Mesenchymal stem cell (in vitro differentiated cells and primary cell): ENCODE results near the gene CSNK1G3.

Experiments
- DNase-seq: peaks from one replicate; pipeline ENCODE4 v3.0.0-alpha.2; 2013
- H2AFZ ChIP-seq: one replicate; pipeline ENCODE4 v1.6.1; 2013; ENCODE audit warnings: low read depth, mild to moderate bottlenecking, control low read depth, inconsistent platforms, low read length, moderate library complexity
- H2AK5ac ChIP-seq: 2 replicates; pipeline ENCODE4 v1.6.1; 2013; ENCODE audit warnings: low read length, moderate library complexity, mild to moderate bottlenecking, inconsistent platforms; ENCODE audit not compliant: severe bottlenecking
- H2BK120ac ChIP-seq: one replicate; pipeline ENCODE4 v1.6.1; 2013; ENCODE audit warnings: low read depth, mild to moderate bottlenecking, inconsistent platforms, low read length, moderate library complexity
- H2BK12ac ChIP-seq, 2 experiments: one replicate each; pipeline ENCODE4 v1.6.1; 2013; ENCODE audit warnings: inconsistent platforms in 2 of 2, low read length in 2 of 2, mild to moderate bottlenecking in 2 of 2, moderate library complexity in 2 of 2, control low read depth in 1 of 2
- H2BK15ac ChIP-seq: one replicate; pipeline ENCODE4 v1.6.1; 2013; ENCODE audit warnings: mild to moderate bottlenecking, low read depth, inconsistent platforms; ENCODE audit not compliant: poor library complexity, severe bottlenecking
- H2BK5ac ChIP-seq: 2 replicates; pipeline ENCODE4 v1.6.1; 2013; ENCODE audit warnings: low read depth, mild to moderate bottlenecking, low read length, control low read depth, inconsistent platforms; ENCODE audit not compliant: poor library complexity, severe bottlenecking
- H3K14ac ChIP-seq, 2 experiments: one replicate each; pipeline ENCODE4 v1.6.1; 2013; ENCODE audit warnings: inconsistent platforms in 2 of 2, low read length in 2 of 2, control low read depth in 1 of 2, mild to moderate bottlenecking in 1 of 2, moderate library complexity in 1 of 2
- H3K18ac ChIP-seq, 2 experiments: one replicate each; pipeline ENCODE4 v1.6.1; 2013; ENCODE audit warnings: inconsistent platforms in 2 of 2, low read length in 2 of 2, control low read depth in 1 of 2, low read depth in 1 of 2, mild to moderate bottlenecking in 1 of 2
- H3K23ac ChIP-seq, 2 experiments: one replicate each; pipeline ENCODE4 v1.6.1; 2013; ENCODE audit warnings: inconsistent platforms in 2 of 2, low read length in 2 of 2, mild to moderate bottlenecking in 2 of 2, moderate library complexity in 2 of 2, control low read depth in 1 of 2
- H3K27ac ChIP-seq: 2 replicates; pipeline ENCODE4 v1.5.1; 2013; ENCODE audit warnings: mild to moderate bottlenecking, moderate library complexity, low read length, control low read depth, inconsistent platforms; ENCODE audit not compliant: poor library complexity, severe bottlenecking
- H3K27me3 ChIP-seq, 2 experiments: 2 replicates each; pipeline versions ENCODE4 v1.6.1 to v1.7.0; 2013; ENCODE audit warnings: low read length in 2 of 2, mild to moderate bottlenecking in 2 of 2, moderate library complexity in 2 of 2, control low read depth in 1 of 2, inconsistent platforms in 1 of 2; ENCODE audit not compliant: control insufficient read depth in 1 of 2, insufficient read depth in 1 of 2
- H3K36me3 ChIP-seq, 2 experiments: 2 replicates each; pipeline versions ENCODE4 v1.6.1 to v1.7.0; 2013; ENCODE audit warnings: low read length in 2 of 2, control low read depth in 1 of 2, inconsistent platforms in 1 of 2, low read depth in 1 of 2, mild to moderate bottlenecking in 1 of 2; ENCODE audit not compliant: insufficient read depth in 2 of 2, control insufficient read depth in 1 of 2
- H3K4ac ChIP-seq, 2 experiments: one replicate each; pipeline ENCODE4 v1.6.1; 2013; ENCODE audit warnings: inconsistent platforms in 2 of 2, low read length in 2 of 2, mild to moderate bottlenecking in 2 of 2, moderate library complexity in 2 of 2, control low read depth in 1 of 2, low read depth in 1 of 2
- H3K4me1 ChIP-seq: 2 replicates; pipeline ENCODE4 v1.6.1; 2013; ENCODE audit warnings: low read depth, low read length, control low read depth; ENCODE audit not compliant: control insufficient read depth, insufficient read depth
- H3K4me2 ChIP-seq: 2 replicates; pipeline ENCODE4 v1.6.1; 2013; ENCODE audit warnings: low read length, mild to moderate bottlenecking, inconsistent platforms; ENCODE audit not compliant: poor library complexity, severe bottlenecking
- H3K4me3 ChIP-seq, 2 experiments: 2 replicates each; pipeline versions ENCODE4 v1.5.1 to v1.7.0; 2013; ENCODE audit warnings: low read length in 2 of 2, mild to moderate bottlenecking in 2 of 2, control low read depth in 1 of 2, low read depth in 1 of 2; ENCODE audit not compliant: insufficient read depth in 1 of 2
- H3K79me1 ChIP-seq: replicated peaks from 2 replicates; pipeline ENCODE4 v1.6.1; 2013; ENCODE audit warnings: mild to moderate bottlenecking, control low read depth, low read length, inconsistent platforms; ENCODE audit not compliant: poor library complexity, severe bottlenecking
- H3K9ac ChIP-seq: 2 replicates; pipeline ENCODE4 v1.7.0; 2013; ENCODE audit warnings: mild to moderate bottlenecking, low read length, moderate library complexity
- H3K9me3 ChIP-seq: 2 replicates; pipeline ENCODE4 v1.7.0; 2013; ENCODE audit warnings: mild to moderate bottlenecking, low read length; ENCODE audit not compliant: control insufficient read depth
- H4K8ac ChIP-seq: one replicate; pipeline ENCODE4 v1.6.1; 2013; ENCODE audit warnings: inconsistent platforms, mild to moderate bottlenecking, low read length, moderate library complexity
- H4K91ac ChIP-seq: one replicate; pipeline ENCODE4 v1.6.1; 2013; ENCODE audit warnings: mild to moderate bottlenecking, low read length, inconsistent platforms
- WGBS: methylation state at CpG from one replicate; pipeline ENCODE4 v1.1.7; 2013; ENCODE audit warnings: mixed read lengths; 5-methylcytosine and 5-hydroxymethylcytosine counted together

CSNK1G3 gene

GRCh38 chr5:123518111-123518510 lies 6.1 kb downstream of the CSNK1G3 start:
- Histone ChIP-seq H3K9me3 (no peaks in the 10 kb centered on the region), H2BK5ac (no peak overlapping the region), H4K8ac (no peak overlapping the region), H3K18ac (no peak overlapping the region), H3K27me3 (no peaks in the 10 kb centered on the region), H2BK15ac (no peak overlapping the region), H3K4me3 (no peak overlapping the region), H3K4me2 (no peak overlapping the region), H3K79me1 (peaks cover 4% of the 10 kb centered on the region), H3K4me1 (peaks cover 1% of the 10 kb centered on the region), H2AK5ac (no peak overlapping the region), H2AFZ (no peak overlapping the region), H3K14ac (no peak overlapping the region), H3K4ac (no peak overlapping the region), H2BK120ac (no peak overlapping the region), H3K36me3 (no peaks in the 10 kb centered on the region), H2BK12ac (no peak overlapping the region), H3K23ac (no peak overlapping the region), H4K91ac (no peak overlapping the region), H3K27ac (no peak overlapping the region), H3K9ac (no peak overlapping the region)
- no peak for DNase-seq

DNA sequence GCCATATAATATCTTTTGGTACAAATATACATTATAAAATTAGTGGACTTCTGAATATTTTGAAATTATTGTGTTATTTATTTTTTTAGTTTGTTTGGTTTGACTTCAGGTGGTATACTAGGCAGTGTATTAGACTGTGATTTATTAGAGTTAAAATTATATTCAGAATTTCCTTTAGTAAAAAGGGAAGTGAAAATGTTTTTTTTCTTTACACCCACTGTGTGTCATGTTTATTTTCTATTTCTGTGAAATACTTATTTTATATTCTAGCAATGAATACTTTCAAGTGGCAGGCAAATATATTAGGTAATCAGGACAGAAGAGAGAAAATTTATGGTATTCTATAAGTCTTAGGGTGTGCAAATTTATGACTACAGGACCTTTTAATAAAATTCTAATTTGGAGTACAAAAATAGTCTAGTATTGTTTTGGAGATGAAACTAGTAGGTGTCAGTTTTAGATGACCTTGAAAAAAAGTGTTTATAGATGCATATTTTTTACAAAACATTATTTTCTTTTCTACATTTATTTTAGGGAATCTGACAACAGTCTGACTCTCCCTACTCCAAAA lies 8.8 kb downstream of the CSNK1G3 start:
- H2BK5ac ChIP-seq = no peak overlapping the region
- H3K36me3 ChIP-seq = no peaks in the 10 kb centered on the region
- no peak overlapping the region for H3K14ac ChIP-seq
- no peak overlapping the region for H4K8ac ChIP-seq
- H2BK12ac ChIP-seq = no peak overlapping the region
- H2BK15ac ChIP-seq = no peak overlapping the region
- no peak overlapping the region for H2BK120ac ChIP-seq
- no peaks in the 10 kb centered on the region for H3K9me3 ChIP-seq
- H4K91ac ChIP-seq = no peak overlapping the region
- H2AFZ ChIP-seq = no peak overlapping the region
- H3K4ac ChIP-seq = no peak overlapping the region
- no peak overlapping the region for H3K9ac ChIP-seq
- peaks cover 6% of the 10 kb centered on the region for H3K79me1 ChIP-seq
- no peak overlapping the region for H3K4me3 ChIP-seq
- peaks cover 1% of the 10 kb centered on the region for H3K4me1 ChIP-seq
- no peak for DNase-seq
- no peak overlapping the region for H3K27ac ChIP-seq
- no peak overlapping the region for H3K23ac ChIP-seq
- H3K18ac ChIP-seq = no peak overlapping the region
- H3K27me3 ChIP-seq = no peaks in the 10 kb centered on the region
- H3K4me2 ChIP-seq = no peak overlapping the region
- H2AK5ac ChIP-seq = no peak overlapping the region

DNA sequence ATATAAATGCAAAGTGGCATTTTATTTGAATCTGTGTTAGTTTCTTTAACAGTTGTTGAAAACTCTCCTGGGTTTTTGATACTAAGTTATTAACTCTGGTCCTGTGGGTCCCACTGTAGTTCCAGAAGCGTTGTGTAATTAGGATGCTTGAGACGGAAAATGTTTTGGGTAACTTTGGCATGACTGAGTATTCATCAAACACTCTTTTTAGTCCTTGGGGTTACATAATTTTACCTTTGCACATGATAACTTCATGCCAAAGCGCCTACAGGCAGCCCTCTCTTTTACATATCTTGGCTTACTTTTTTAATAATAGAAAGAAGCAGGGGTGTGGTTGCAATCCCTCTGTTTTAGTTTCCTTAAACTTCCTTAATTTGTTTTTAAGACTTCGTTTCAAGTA lies 12.2 kb downstream of the CSNK1G3 start:
- Histone ChIP-seq H2BK12ac (no peak overlapping the region), H3K27ac (no peak overlapping the region), H3K27me3 (no peaks in the 10 kb centered on the region), H3K4me2 (no peak overlapping the region), H3K9me3 (no peaks in the 10 kb centered on the region), H3K4me1 (no peaks in the 10 kb centered on the region), H3K23ac (no peak overlapping the region), H3K9ac (no peak overlapping the region), H3K79me1 (peaks cover 4% of the 10 kb centered on the region), H2BK5ac (no peak overlapping the region), H3K14ac (no peak overlapping the region), H3K4ac (no peak overlapping the region), H4K8ac (no peak overlapping the region), H4K91ac (no peak overlapping the region), H3K4me3 (no peak overlapping the region), H3K36me3 (no peaks in the 10 kb centered on the region), H3K18ac (no peak overlapping the region), H2BK15ac (no peak overlapping the region), H2AK5ac (no peak overlapping the region), H2BK120ac (no peak overlapping the region), H2AFZ (no peak overlapping the region)
- 100% methylated on average over 1 of the region's 4 CpGs for WGBS
- no peak for DNase-seq

- Histone ChIP-seq H3K27ac (no peak overlapping the region), H2BK120ac (no peak overlapping the region), H3K4me2 (no peak overlapping the region), H3K79me1 (peaks cover 4% of the 10 kb centered on the region), H3K18ac (no peak overlapping the region), H3K4me1 (no peaks in the 10 kb centered on the region), H3K4ac (no peak overlapping the region), H3K9ac (peak overlapping the region; percentile 59), H3K9me3 (no peaks in the 10 kb centered on the region), H4K91ac (no peak overlapping the region), H3K27me3 (no peaks in the 10 kb centered on the region), H2AK5ac (no peak overlapping the region), H3K23ac (no peak overlapping the region), H2AFZ (no peak overlapping the region), H3K4me3 (no peak overlapping the region), H2BK12ac (no peak overlapping the region), H4K8ac (no peak overlapping the region), H3K14ac (no peak overlapping the region), H2BK15ac (no peak overlapping the region), H3K36me3 (no peaks in the 10 kb centered on the region), H2BK5ac (no peak overlapping the region)
- DNase-seq = no peak
Measured at GRCh38 chr5:123527190-123527589, 15.2 kb downstream of the CSNK1G3 start.
